A375 (cell line): ENCODE measurements around the gene RAB13. TPM values are rescaled to one million over a fixed set of nuclear protein-coding genes. Genes with fewer than 3 reads are reported as not detected.

Experiments used
- small RNA-seq: library from RNA; depleted of rRNA; stranded (forward); fragments of <200 nt; gene quantifications from one replicate; pipeline ENCODE3, GENCODE V24; 2014
- total RNA-seq: library from RNA; depleted of rRNA; stranded (reverse); fragments of >200 nt; shearing (Covaris generic); gene quantifications from 2 replicates; pipeline ENCODE4 v1.2.3, GENCODE V29; 2014; rRNA removed

RAB13 gene
- total RNA-seq, result 76.3 and 82.2 TPM in 2 replicates

DNA sequence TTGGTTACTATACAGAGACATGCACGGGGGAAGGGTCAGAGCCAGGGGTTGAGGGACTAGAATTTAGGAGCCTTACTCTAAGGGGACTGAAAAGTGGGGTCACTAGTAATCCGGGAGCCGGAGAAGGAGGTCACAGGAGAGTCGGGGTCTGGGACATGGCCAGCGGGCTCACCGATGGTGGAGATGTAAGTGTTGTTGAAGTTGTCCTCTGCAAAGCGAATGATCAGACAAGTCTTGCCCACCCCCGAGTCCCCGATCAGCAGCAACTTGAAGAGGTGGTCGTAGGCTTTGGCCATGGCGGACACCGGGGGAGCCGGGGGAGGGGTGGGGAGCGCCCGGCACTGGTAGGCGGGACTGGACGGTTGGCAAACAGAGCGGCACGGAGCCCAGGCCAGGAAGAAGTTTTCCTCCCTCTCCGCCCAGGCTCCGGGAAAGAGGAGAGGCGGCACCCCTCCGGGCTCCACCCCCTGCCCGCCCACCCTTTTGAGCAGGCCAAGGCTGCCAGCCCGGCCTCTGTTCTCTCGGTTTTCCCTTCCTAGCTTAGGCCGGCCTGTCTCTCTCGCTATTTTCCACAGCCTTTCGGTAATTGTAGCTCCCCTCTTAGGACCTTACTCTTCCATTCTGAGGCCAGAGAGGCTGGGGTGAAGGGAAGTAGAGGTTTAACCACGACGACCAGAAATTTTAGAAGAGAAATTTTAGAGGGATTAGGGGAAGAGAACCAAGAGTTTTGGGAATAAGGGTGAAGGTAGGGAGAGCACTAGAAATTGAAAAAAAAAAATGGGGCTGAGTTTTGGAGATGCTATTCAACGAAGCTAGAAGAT, at the start of gene RAB13:
Gene RAB13, minus strand, starts transcription at position 399 of the 821 bp plus-strand sequence. Its CDS starts 103 bp downstream, at position 296.

GRCh38 chr1:153990468-153991150, 4.5 kb upstream of the RAB13 start, which contains the start of gene RPS27:
RPS27 (plus strand) TSS chr1:153990762; CDS start chr1:153990797, 35 bp downstream.

DNA sequence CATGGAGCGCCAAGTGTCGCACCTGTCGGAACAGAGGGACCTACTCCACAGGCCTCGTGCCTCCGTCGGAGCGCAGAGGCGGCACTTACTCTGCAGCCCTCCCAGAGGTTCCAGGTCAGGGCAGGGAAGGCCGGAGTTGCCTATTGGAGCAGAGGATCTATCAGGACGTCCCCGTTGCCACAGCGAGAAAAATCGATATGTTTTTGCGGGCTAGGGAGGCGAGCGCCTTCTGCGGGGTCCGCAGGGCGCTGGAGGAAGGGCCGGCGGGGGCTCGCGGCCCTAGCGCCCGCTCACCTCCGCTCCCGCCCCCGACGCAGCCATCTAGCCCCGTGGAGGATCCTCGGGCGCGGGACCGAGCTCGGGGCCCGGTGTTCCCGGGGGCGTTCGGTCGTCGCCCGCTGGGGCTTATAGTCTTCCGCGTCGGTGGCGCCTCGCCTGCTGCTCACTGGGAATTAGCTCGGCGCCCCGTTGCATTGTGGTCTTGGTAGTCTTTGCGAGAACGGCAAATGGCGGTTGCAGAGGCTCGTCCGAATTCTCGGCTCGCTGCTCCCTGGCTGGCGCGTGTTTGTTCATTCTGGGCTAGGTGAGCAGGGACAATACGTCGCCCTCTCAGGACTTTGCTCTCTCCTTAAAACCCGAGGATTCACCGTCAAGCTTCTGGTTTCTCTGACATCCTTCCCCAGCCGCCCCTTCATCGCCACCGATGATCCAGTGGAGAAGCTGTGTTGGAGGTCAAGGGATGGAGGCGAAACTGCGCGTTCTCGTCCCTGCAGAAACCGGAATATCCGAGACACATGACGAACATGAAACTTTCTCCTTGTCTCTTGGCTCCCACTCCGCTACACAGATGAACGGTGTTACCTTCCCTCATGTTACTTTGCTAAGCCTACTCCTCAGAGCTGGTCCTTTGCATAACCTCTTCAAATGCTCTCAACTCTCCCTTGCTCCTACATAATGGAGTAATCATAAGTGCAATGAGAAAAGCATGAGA, 8.6 kb downstream of the RAB13 start, which contains the start of gene JTB:
Gene JTB, minus strand, starts transcription at position 425 of the 991 bp plus-strand sequence. Its CDS starts 422 bp downstream, at position 3.

DNA sequence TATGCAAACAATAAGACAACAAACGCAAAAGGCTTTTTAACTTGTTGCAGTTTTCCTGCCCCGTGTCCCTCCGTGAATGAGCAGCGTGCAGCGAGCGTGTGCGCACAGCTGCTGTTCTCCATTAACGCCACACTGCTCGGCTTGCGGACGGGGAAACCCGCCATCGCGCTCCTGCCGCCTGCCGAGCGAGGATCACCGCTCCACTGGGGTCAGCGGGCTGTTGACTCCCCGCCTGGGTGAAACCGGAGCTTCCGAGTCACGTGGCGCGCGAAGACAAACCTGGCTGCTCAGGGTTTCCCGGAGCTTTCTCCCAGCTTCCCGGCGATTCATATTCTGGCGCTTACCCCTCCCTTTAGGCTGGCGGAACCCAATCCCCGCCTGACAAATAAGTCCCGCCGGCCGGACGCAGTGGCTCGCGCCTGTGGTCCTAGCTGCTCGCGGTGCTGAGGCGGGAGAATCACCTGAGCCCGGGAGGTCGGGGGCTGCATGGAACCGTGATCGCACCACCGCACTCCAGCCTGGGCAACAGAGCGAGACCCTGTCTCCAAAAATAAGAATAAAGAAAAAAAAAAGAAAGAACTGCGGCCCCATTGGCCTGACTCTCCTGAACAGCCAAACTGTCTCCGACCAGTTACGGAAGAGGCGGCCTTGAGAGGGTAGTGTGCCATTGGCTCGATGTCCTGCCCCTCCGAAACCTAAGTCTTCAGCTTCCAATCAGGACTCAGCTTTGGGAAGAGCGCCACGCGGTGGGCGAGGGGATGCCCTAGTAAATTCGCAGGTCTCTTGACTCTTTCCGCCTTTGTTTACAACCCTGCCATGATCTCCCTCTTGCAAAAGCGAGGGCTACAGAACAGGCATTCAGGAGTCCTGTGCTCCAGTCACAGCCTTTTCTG, 18.8 kb downstream of the RAB13 start, which contains the start of gene CREB3L4:
Gene CREB3L4, plus strand, starts transcription at position 796 of the 893 bp plus-strand sequence. CDS start 624 bp downstream, outside the sequence.

DNA sequence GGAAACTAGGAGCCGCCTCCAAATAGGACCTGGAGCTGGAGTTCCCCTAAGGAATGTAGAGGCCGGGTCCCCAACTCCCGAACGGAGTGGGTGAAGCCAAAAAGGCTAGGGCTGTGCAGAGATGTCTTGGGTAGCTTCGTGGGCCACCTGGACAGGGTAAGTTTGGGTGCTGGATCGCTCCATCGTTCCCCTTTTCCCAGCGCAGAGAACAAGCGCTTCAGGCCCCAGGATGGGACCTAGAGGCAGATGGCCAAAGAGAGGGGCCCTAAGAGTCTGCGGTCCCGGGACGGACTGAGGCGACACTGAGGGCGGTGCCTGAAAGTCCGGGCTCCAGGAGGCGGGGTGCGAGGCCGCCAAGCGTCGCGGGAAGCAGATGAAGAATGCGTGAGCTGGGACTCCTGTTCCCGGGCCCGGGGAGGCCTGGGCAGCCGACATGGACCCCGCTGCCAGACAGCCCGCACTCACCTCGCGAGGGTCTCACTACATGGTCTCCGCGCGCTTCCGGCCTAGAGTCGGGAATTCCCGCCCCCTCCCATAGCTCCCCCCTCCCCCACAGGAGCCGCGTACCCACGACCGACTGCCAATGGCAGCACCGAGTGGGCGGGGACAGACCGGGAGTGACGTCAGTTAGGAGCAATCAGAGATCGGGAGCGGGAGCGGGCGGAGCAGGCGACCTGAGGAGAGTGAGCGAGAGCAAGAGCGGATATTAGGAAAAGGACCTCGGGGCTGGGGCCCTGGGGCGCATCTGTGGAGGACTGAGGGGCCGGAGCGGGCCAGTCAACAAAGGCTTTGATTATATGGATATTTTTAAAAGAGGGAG, 22.9 kb downstream of the RAB13 start, which contains the start of gene SLC39A1:
Gene SLC39A1, minus strand, starts transcription at position 508 of the 820 bp plus-strand sequence. CDS start 822 bp downstream, outside the sequence.

DNA sequence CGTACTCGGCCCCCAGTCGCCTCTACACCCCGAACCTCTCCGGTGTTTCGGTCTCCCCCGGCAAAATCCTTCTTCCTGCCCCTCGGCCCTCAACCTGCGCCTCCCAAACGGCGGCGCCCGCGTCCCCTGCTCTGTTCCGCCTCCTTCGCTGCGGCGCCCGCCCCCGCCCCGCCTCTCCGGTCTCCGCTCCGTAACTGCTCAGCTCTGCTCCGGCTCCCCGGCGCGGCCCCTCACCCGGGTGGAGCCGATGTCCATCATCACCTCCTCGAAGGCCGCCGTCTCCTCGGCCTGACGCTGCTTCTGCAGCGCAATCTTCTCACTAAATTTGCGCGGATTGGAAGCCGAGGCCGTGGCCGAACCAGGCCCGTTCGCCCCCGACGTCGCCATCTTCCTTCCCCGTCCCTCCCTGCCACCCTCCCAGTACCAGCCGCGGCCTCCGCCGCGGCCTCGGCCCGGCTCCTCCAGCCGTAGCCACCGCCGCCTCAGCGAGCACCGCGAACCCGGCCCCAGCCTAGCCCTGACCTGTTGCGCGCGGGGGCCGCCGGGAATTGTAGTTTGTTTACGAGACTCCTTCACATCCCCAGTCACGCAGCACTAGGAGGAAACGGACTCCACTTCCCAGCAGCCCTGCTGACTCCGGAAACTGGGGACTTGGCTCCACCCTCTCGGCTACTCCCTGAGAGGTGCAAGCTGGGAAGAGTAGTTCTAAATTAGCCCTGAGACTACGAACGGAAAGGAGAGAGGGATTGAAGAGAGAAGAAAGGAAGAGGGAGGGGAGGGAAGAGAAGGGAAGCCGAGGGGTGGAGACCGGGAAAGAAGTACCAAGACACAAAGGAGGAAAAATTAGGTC, 27.8 kb downstream of the RAB13 start, which contains the start of gene CRTC2:
Gene CRTC2, minus strand, starts transcription at position 502 of the 850 bp plus-strand sequence. Its CDS starts 115 bp downstream, at position 387.

DNA sequence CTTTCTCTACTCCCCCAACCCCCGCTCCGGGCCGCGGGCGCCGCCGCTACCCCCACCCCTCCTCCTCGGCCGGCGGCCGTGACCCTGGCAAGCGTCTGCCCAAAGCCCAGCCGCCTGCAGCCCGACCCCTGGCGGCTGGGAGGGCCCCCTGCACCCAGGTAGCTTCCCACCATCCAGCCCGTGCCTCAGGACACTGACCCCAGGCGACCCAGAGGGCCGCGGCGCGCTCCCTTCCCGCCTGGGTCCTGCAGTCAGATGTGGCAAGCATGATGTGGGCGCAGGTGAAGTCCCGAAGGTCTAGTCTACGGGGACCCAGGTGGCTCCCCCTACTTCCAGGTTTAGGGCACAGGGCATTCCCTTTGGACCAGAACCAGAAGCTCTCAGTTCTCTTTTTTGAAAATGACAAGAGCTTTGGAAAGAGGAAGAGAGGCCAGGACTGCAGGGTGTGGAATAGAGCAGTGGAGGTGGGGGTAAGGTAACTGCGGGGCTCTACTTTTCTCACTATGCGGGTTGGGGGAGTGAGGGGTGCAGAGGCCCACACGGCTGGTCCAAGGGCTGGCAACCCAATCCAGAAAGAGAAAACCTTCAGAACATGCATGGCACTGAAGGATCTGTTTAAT, 39.4 kb downstream of the RAB13 start, which contains the start of gene DENND4B:
Gene DENND4B, minus strand, starts transcription at position 97 of the 620 bp plus-strand sequence. CDS start 2,344 bp downstream, outside the sequence.

Small RNA genes within 50 kb of the gene (small RNA-seq; reads per million reads assigned to genes)
- gene MIR6737, result not detected

Other genes starting within 250 kb of the RAB13 start
- 10.2 and 14.5 TPM in 2 replicates for gene SLC27A3, start 210.9 kb downstream of the RAB13 start, total RNA-seq
- gene GATAD2B, start 63.4 kb downstream of the RAB13 start, total RNA-seq, result 9.7 and 11.2 TPM in 2 replicates
- gene DENND4B, start 39.6 kb downstream of the RAB13 start, total RNA-seq, result 34.9 and 35.8 TPM in 2 replicates
- 24.2 and 79.5 TPM in 2 replicates for gene CRTC2, start 27.7 kb downstream of the RAB13 start, total RNA-seq
- 180 and 181 TPM in 2 replicates for gene SLC39A1, start 22.8 kb downstream of the RAB13 start, total RNA-seq
- 22.7 and 28.3 TPM in 2 replicates for gene CREB3L4, start 18.4 kb downstream of the RAB13 start, total RNA-seq
- gene JTB, start 8.7 kb downstream of the RAB13 start, total RNA-seq, result 219 and 221 TPM in 2 replicates
- 4,591 and 4,593 TPM in 2 replicates for gene RPS27, start 4.4 kb upstream of the RAB13 start, total RNA-seq
- gene NUP210L, start 168.7 kb upstream of the RAB13 start, total RNA-seq, result 0.08 TPM in 1 of 2 replicates, not detected in the other
- gene TPM3, start 205.8 kb upstream of the RAB13 start, total RNA-seq, result 590 and 822 TPM in 2 replicates
- gene CFAP141, start 220.0 kb upstream of the RAB13 start, total RNA-seq, result not detected in 2 replicates
- 170 and 193 TPM in 2 replicates for gene UBAP2L, start 234.6 kb upstream of the RAB13 start, total RNA-seq